Measurements from ENCODE around the gene SIVA1. TPM values are rescaled to one million over a fixed set of nuclear protein-coding genes. Genes with fewer than 3 reads are reported as not detected.
A peak's percentile ranks its signal among the peaks of the same experiment; 100 is the strongest.

Gene SIVA1
- polyA plus RNA-seq, 1 experiment = 49.7 TPM

- ChIA-PET CTCF (no interaction called here), POLR2A (no interaction called here)
- no peak for DNase-seq (ENCODE audit: low read depth, low spot score)
- TF ChIP-seq CTCF (IDR thresholded peaks at IDR 0.05; ENCODE audit: low read depth, low read length) = no peak
- Histone ChIP-seq H3K4me3 (ENCODE audit: low read depth, low read length) (no peak overlapping the region), H3K27ac (ENCODE audit: low read depth, low read length) (no peak overlapping the region), H3K27me3 (ENCODE audit: control insufficient read depth, insufficient read depth, low read length) (no peaks in the 10 kb centered on the region), H3K9me3 (ENCODE audit: control insufficient read depth, insufficient read depth, low read length) (no peaks in the 10 kb centered on the region; the same call in 1 of the 2 replicates)
These were observed 17.8 kb upstream of the SIVA1 start for GRCh38 chr14:104734991-104735779.

- no peak for TF ChIP-seq CTCF (IDR thresholded peaks at IDR 0.05; ENCODE audit: low read depth, low read length)
- ChIA-PET CTCF (interaction anchor here (0.6 to 2.0 kb wide), 3 partner anchors 13 to 595 kb away, joined by 3 to 4 read pairs (median 4); partner anchors contain the start of gene ADSS1), POLR2A (interaction anchor here (0.8 to 1.4 kb wide), 3 partner anchors 8 to 17 kb away, joined by 3 to 5 read pairs (median 5); partner anchors contain the start of gene SIVA1)
- Histone ChIP-seq H3K27me3 (ENCODE audit: control insufficient read depth, insufficient read depth, low read length) (no peaks in the 10 kb centered on the region), H3K27ac (ENCODE audit: low read depth, low read length) (peak overlapping the region; percentile 31), H3K4me3 (ENCODE audit: low read depth, low read length) (no peak overlapping the region), H3K9me3 (ENCODE audit: control insufficient read depth, insufficient read depth, low read length) (no peaks in the 10 kb centered on the region; the same call in 1 of the 2 replicates)
- no peak for DNase-seq (ENCODE audit: low read depth, low spot score)
These were observed 16.9 kb upstream of the SIVA1 start for GRCh38 chr14:104735830-104736642.

GRCh38 chr14:104738375-104739019, 14.4 kb upstream of the SIVA1 start:
- ChIA-PET POLR2A (no interaction called here), CTCF (interaction anchor here (1.5 kb wide), 1 partner anchor 30 kb away, joined by 4 read pairs; no protein-coding TSS in a partner anchor)
- TF ChIP-seq CTCF (IDR thresholded peaks at IDR 0.05; ENCODE audit: low read depth, low read length) = no peak
- H3K9me3 ChIP-seq (ENCODE audit: control insufficient read depth, insufficient read depth, low read length) = no peaks in the 10 kb centered on the region; the same call in 1 of the 2 replicates
- H3K27ac ChIP-seq (ENCODE audit: low read depth, low read length) = no peak overlapping the region
- DNase-seq (ENCODE audit: low read depth, low spot score) = no peak
- no peak overlapping the region for H3K4me3 ChIP-seq (ENCODE audit: low read depth, low read length)
- H3K27me3 ChIP-seq (ENCODE audit: control insufficient read depth, insufficient read depth, low read length) = peaks cover 2% of the 10 kb centered on the region

- peaks cover 2% of the 10 kb centered on the region for H3K27me3 ChIP-seq (ENCODE audit: control insufficient read depth, insufficient read depth, low read length)
- ChIA-PET CTCF (interaction anchor here (1.5 kb wide), 1 partner anchor 29 kb away, joined by 4 read pairs; no protein-coding TSS in a partner anchor), POLR2A (no interaction called here)
- H3K4me3 ChIP-seq (ENCODE audit: low read depth, low read length) = no peak overlapping the region
- DNase-seq (ENCODE audit: low read depth, low spot score) = no peak
- H3K9me3 ChIP-seq (ENCODE audit: control insufficient read depth, insufficient read depth, low read length) = no peaks in the 10 kb centered on the region; the same call in 1 of the 2 replicates
- no peak for TF ChIP-seq CTCF (IDR thresholded peaks at IDR 0.05; ENCODE audit: low read depth, low read length)
- H3K27ac ChIP-seq (ENCODE audit: low read depth, low read length) = no peak overlapping the region
These were observed 13.9 kb upstream of the SIVA1 start for GRCh38 chr14:104739026-104739425.
